GM12878 (cell line): ENCODE measurements around the gene THSD8. TPM values are rescaled to one million over a fixed set of nuclear protein-coding genes. Genes with fewer than 3 reads are reported as not detected.
A peak's percentile ranks its signal among the peaks of the same experiment; 100 is the strongest.

ENCODE experiments used
- ATAC-seq: fragments of 200-7000 bp; cut with Tn5 transposase; 3 replicates; pipeline ENCODE4 v1.9.1; 2020; ENCODE audit warnings: mild to moderate bottlenecking, moderate library complexity
- BruUV-seq: library from RNA; stranded (reverse); fragments of 400-500 nt; replicated peaks from 2 replicates; lab custom pipeline; 2021; lab: Mats Ljungman, UMichigan
- CTCF ChIA-PET: fragments of 300-600 bp; sonication (Branson Sonifier 250); formaldehyde crosslinking; extraction: SDS; loops from one replicate; lab custom pipeline; 2021; ENCODE audit warnings: inconsistent platforms; lab: Yijun Ruan, JAX
- POLR2A ChIA-PET: fragments of 350-600 bp; formaldehyde crosslinking; extraction: SDS; loops from one replicate; lab custom pipeline; 2021; ENCODE audit warnings: inconsistent platforms; lab: Charles Lee
- RAD21 ChIA-PET: fragments of 300-600 bp; sonication (Branson Sonifier 250); formaldehyde crosslinking; loops from one replicate; lab custom pipeline; 2023; ENCODE audit warnings: antibody characterized with exemption; ENCODE audit not compliant: unreplicated experiment; lab: Charles Lee
- SMC1A ChIA-PET: fragments of 300-600 bp; sonication (Branson Sonifier 250); formaldehyde crosslinking; loops from one replicate; lab custom pipeline; 2023; ENCODE audit not compliant: unreplicated experiment, uncharacterized antibody; lab: Charles Lee
- DNase-seq: peaks from one replicate; pipeline ENCODE4 v3.0.0-alpha.2; 2011; ENCODE audit warnings: low read depth, low spot score
- FAIRE-seq: peaks from 3 replicates; lab custom pipeline; 2011; peaks lifted over from hg19 to GRCh38; lab: Jason Lieb, UNC
- H2AFZ ChIP-seq: 2 replicates; pipeline ENCODE4 v1.6.0; 2011; ENCODE audit warnings: low read depth, low read length, control low read depth; ENCODE audit not compliant: control insufficient read depth
- H3K27ac ChIP-seq: 2 replicates; pipeline ENCODE4 v1.5.1; 2011; ENCODE audit warnings: control low read depth; ENCODE audit not compliant: control insufficient read depth, insufficient read depth
- H3K27me3 ChIP-seq, 2 experiments: replicated peaks in 1 of 2; 2 replicates each; pipeline versions ENCODE4 v1.6.0 to v1.6.1; 2011; ENCODE audit warnings: low read length in 1 of 2; ENCODE audit not compliant: control insufficient read depth in 2 of 2, insufficient read depth in 2 of 2
- H3K36me3 ChIP-seq, 2 experiments: 2 replicates each; pipeline ENCODE4 v1.5.1; 2011; ENCODE audit warnings: low read length in 1 of 2; ENCODE audit not compliant: control insufficient read depth in 2 of 2, insufficient read depth in 2 of 2
- H3K4me1 ChIP-seq: 2 replicates; pipeline ENCODE4 v1.6.1; 2011; ENCODE audit warnings: mild to moderate bottlenecking, low read length, moderate library complexity, mixed read lengths; ENCODE audit not compliant: control insufficient read depth, insufficient read depth
- H3K4me2 ChIP-seq: 2 replicates; pipeline ENCODE4 v1.6.0; 2011; ENCODE audit warnings: control low read depth; ENCODE audit not compliant: control insufficient read depth, insufficient read depth
- H3K4me3 ChIP-seq: fragments of 200-600 bp; sonication (generic); 2 replicates; pipeline ENCODE4 v1.5.1; 2016
- H3K79me2 ChIP-seq: 2 replicates; pipeline ENCODE4 v1.6.0; 2011; ENCODE audit warnings: low read length; ENCODE audit not compliant: control insufficient read depth, insufficient read depth
- H3K9ac ChIP-seq: 2 replicates; pipeline ENCODE4 v1.8.0; 2011; ENCODE audit warnings: low read length, control low read depth, mixed read lengths; ENCODE audit not compliant: control insufficient read depth, insufficient read depth
- H3K9me3 ChIP-seq: replicated peaks from 3 replicates; pipeline ENCODE4 v1.5.1; 2011; ENCODE audit warnings: mild to moderate bottlenecking, low read length; ENCODE audit not compliant: control insufficient read depth, insufficient read depth
- H4K20me1 ChIP-seq: 2 replicates; pipeline ENCODE4 v1.6.0; 2011; ENCODE audit not compliant: control insufficient read depth, insufficient read depth
- CEBPZ ChIP-seq: fragments of 150-350 bp; IDR thresholded peaks from 2 replicates; pipeline ENCODE4 v1.6.1; 2016; ENCODE audit warnings: low read depth, low read length
- HDGF ChIP-seq: fragments of 450-650 bp; IDR thresholded peaks from 2 replicates; pipeline ENCODE4 v1.6.1; 2016; ENCODE audit warnings: antibody characterized with exemption
- IKZF2 ChIP-seq, 2 experiments: fragments of 450-650 bp; IDR thresholded peaks; 2 replicates each; pipeline ENCODE4 v1.6.1; 2017; ENCODE audit warnings: mild to moderate bottlenecking in 2 of 2, moderate library complexity in 2 of 2
- RB1 ChIP-seq: fragments of 450-650 bp; formaldehyde crosslinking; IDR thresholded peaks from 2 replicates; pipeline ENCODE4 v1.6.1; 2017; ENCODE audit warnings: mild to moderate bottlenecking, borderline replicate concordance
- RBBP5 ChIP-seq: fragments of 200-600 bp; sonication (generic); conservative IDR thresholded peaks from 2 replicates; pipeline ENCODE4 v1.6.1; 2016
- SMAD1 ChIP-seq: fragments of 450-650 bp; IDR thresholded peaks from 2 replicates; pipeline ENCODE4 v1.6.1; 2018; ENCODE audit warnings: mild to moderate bottlenecking, low read depth; ENCODE audit not compliant: partially characterized antibody
- TAF1 ChIP-seq: IDR thresholded peaks from 2 replicates; pipeline ENCODE4 v1.6.1; 2011; ENCODE audit warnings: mild to moderate bottlenecking, low read depth, low read length, borderline replicate concordance
- WGBS: methylation state at CpG from one replicate; pipeline ENCODE4 v1.1.6; 2016; ENCODE audit warnings: low lambda C conversion rate; ENCODE audit not compliant: insufficient replicate concordance, insufficient coverage; ENCODE audit errors: missing lambda C conversion rate; 5-methylcytosine and 5-hydroxymethylcytosine counted together
- in situ Hi-C: fragments of 300-500 bp; cut with MboI; formaldehyde crosslinking; loops from 9 replicates; pipeline ENCODE4 v1.14.3; 2018; ENCODE audit warnings: mixed read lengths
- intact Hi-C: fragments of 100-400 bp; cut with micrococcal nuclease; formaldehyde crosslinking; loops from one replicate; pipeline ENCODE4 v1.14.2; 2022; ENCODE audit not compliant: unreplicated experiment
- polyA plus RNA-seq, 11 experiments: library from polyadenylated mRNA; depleted of rRNA in 4 of 11; unstranded in 6 of 11; stranded (reverse) in 5 of 11; fragments of >200 nt; fragmentation: Nextera tagmentation in 4 of 11; fragmentation: Illumina TruSeq in 1 of 11; extraction: Ambion mirVana in 4 of 11; extraction: Trizol in 1 of 11; gene quantifications; 1 replicate in 1 of 11; 2 replicates in 10 of 11; pipeline versions ENCODE4 v1.2.1 to v1.2.3, GENCODE V29; 2011 to 2016; ENCODE audit warnings: inconsistent platforms in 2 of 11, missing spikeins in 2 of 11, low read depth in 1 of 11
- total RNA-seq, 4 experiments: library from RNA; depleted of rRNA in 3 of 4; stranded (reverse); fragments of >200 nt in 3 of 4; fragmentation: Illumina TruSeq in 1 of 4; extraction: Trizol in 1 of 4; gene quantifications; 2 replicates each; pipeline versions ENCODE4 v1.2.1 to v1.2.3, GENCODE V29; 2013 to 2021
- TF ChIP-seq, protein P1 (sequence below): fragments of 450-650 bp; IDR thresholded peaks from 2 replicates; pipeline ENCODE4 v1.6.1; 2018; ENCODE audit warnings: mild to moderate bottlenecking, low read depth, moderate library complexity; ENCODE audit not compliant: partially characterized antibody

THSD8 gene
- total and polyA plus RNA-seq, 10 of the 15 experiments (the other 5 are each of a cell fraction or from before 2014, with no cell fraction given) = 0.24 to 32.3 (median 21.3) TPM; not detected in 2

DNA sequence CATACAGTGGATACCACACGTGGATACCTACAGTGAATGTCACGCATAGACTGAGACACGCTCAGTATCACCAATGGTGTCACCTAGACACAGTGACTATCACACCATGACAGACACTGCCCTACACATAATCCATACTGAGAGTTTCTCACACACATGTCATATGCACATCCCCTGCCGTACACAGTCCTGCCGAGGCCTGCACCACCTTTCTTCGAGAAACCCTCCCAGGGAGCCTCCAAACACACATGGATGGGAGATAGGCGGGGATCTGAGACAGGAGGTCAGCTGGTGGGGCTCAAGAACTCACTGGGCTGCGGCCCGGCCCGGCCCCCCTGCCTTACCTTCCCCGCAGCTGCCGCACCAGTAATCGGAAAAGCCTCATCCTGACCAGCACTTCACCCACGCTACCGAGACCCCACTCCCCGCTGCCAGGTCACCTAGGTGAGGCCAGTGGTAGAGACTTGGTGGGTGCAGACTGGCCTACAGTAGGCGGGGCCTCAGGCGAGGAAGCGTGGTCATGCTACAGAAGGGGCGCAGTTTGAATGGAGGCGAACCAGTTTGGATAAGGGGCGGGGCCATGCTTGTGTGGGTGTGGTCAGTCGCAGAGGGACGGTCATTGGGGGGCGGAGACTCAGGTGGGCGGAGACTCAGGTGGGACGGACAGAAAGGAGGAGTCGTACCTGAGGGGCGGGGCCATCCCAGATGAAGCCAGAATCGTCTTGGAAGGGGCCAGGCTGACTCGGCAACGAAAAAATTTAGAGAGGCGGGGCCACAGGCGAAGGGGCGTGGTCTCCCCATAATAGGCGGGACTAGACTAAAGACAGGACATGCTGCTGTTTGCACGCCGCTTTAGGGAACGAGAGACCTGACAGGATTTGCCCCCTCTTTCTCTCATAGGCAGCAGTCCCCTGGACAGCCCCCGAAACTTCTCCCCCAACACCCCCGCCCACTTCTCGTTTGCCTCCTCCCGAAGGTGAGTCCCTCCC is 38.5 kb downstream of the THSD8 start:
- Histone ChIP-seq H3K9ac (no peak overlapping the region), H3K4me2 (peak overlapping the region; percentile 15), H3K79me2 (no peaks in the 10 kb centered on the region), H4K20me1 (no peaks in the 10 kb centered on the region; the same call in 1 of the 2 replicates), H3K36me3 (no peaks in the 10 kb centered on the region), H3K27me3 (peaks cover 0 to 26% of the 10 kb centered on the region in 2 experiments), H3K27ac (no peak overlapping the region), H3K9me3 (no peaks in the 10 kb centered on the region; the same call in 1 of the 3 replicates), H2AFZ (peak overlapping the region; percentile 25; the same call in 1 of the 2 replicates), H3K4me1 (peaks cover 7% of the 10 kb centered on the region; the same call in 1 of the 2 replicates), H3K4me3 (peak overlapping the region; percentile 51; the same call in 1 of the 2 replicates)
- POLR2A ChIA-PET = no interaction called here
- in situ Hi-C loops = no loop called here
- peak; percentile 65 for ATAC-seq
- SMC1A ChIA-PET = no interaction called here
- no TSS peak for BruUV-seq
- DNase-seq = no peak
- 38% methylated on average over 43 of the region's 43 CpGs for WGBS
- intact Hi-C loops = no loop called here
- TF ChIP-seq TAF1 = no peak
- TF ChIP-seq, protein P1, sequence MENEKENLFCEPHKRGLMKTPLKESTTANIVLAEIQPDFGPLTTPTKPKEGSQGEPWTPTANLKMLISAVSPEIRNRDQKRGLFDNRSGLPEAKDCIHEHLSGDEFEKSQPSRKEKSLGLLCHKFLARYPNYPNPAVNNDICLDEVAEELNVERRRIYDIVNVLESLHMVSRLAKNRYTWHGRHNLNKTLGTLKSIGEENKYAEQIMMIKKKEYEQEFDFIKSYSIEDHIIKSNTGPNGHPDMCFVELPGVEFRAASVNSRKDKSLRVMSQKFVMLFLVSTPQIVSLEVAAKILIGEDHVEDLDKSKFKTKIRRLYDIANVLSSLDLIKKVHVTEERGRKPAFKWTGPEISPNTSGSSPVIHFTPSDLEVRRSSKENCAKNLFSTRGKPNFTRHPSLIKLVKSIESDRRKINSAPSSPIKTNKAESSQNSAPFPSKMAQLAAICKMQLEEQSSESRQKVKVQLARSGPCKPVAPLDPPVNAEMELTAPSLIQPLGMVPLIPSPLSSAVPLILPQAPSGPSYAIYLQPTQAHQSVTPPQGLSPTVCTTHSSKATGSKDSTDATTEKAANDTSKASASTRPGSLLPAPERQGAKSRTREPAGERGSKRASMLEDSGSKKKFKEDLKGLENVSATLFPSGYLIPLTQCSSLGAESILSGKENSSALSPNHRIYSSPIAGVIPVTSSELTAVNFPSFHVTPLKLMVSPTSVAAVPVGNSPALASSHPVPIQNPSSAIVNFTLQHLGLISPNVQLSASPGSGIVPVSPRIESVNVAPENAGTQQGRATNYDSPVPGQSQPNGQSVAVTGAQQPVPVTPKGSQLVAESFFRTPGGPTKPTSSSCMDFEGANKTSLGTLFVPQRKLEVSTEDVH = no peak
- no peak for TF ChIP-seq RB1
- no peak for TF ChIP-seq RBBP5
- TF ChIP-seq SMAD1 = no peak
- peak; percentile 60; the same call in 1 of the 2 replicates for TF ChIP-seq HDGF
- TF ChIP-seq CEBPZ = no peak
- no peak for TF ChIP-seq IKZF2 (IDR thresholded peaks at IDR 0.05)
- peak; percentile 7 for FAIRE-seq
- RAD21 ChIA-PET = no interaction called here
- CTCF ChIA-PET = no interaction called here
